Measurements from ENCODE around the gene IQCN.

GRCh38 chr19:18322318-18322758 lies 48.1 kb upstream of the IQCN start:
- TF ChIP-seq CTCF (conservative IDR thresholded peaks at IDR 0.05; ENCODE audit: low read depth in 2 of 2) (peak; percentile 31 to 59), POLR2AphosphoS5 (IDR thresholded peaks at IDR 0.05; ENCODE audit: low read depth) (no peak), CREB1 (CRISPR knock-in tag; IDR thresholded peaks at IDR 0.05; ENCODE audit: low read depth) (no peak), EZH2 (IDR thresholded peaks at IDR 0.05; ENCODE audit: low read depth, unreplicated experiment) (no peak), ZNF331 (CRISPR knock-in tag; IDR thresholded peaks at IDR 0.05; ENCODE audit: low read depth) (no peak), EZH2phosphoT487 (IDR thresholded peaks at IDR 0.05; ENCODE audit: unreplicated experiment) (no peak)
